Left colon (tissue), 2 donors: ENCODE measurements around the gene CCL14. TPM values are rescaled to one million over a fixed set of nuclear protein-coding genes. Genes with fewer than 3 reads are reported as not detected.
"Not testable (repeated sequence)": the region's sequence is repeated elsewhere in the genome, so short reads cannot be mapped to it uniquely, and the experiment has no call there.

Source experiments
- ATAC-seq: fragments of 200-7000 bp; cut with Tn5 transposase; one replicate; pipeline ENCODE4 v1.9.1; 2020; ENCODE audit warnings: mild to moderate bottlenecking, moderate library complexity
- DNase-seq, 2 donors: peaks; one replicate each; pipeline ENCODE4 v3.0.0-alpha.2; 2020
- intact Hi-C, 2 donors: fragments of 100-400 bp; cut with DNase I in 1 of 2; cut with micrococcal nuclease in 1 of 2; formaldehyde crosslinking; loops; one replicate each; pipeline versions ENCODE4 v1.11.2 to v1.14.0; 2022; cut with DNase I, micrococcal nuclease
- total RNA-seq, 2 donors: library from RNA; stranded (reverse); fragmentation: NEBNext Ultra II Directional; extraction: Animal tissue kit (Norgen Biotek cat#: 25700); gene quantifications; one replicate each; pipeline ENCODE4 v1.2.1, GENCODE V29; 2021
- donor health status: DM: no; HTN: no; CAD: no.
- donor health status: DM: yes; HTN: yes; CAD: no.

The CCL14 gene
- total RNA-seq, 2 donors from 2014 or later = 2.3 to 4.3 TPM

DNA sequence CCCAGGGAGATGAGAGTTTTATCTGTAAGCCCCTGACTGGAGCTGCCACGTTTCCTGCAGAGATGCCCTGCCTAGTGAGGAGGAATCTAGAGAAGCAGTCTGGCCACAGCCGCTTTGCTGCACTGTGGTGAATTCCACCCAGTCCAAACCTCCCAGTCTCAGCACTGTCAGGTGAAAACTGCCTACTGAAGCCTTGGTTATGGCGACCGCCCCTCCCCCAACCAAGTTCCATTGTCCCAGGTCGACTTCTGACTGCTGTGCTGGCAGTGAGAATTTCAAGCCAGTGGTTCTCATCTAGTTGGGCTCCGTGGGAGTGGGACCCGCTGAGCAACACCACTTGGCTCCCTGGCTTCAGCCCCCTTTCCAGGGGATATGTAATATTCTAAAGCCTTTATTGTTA lies 32.8 kb downstream of the CCL14 start:
- intact Hi-C loops = no loop called here
- no peak for DNase-seq
- no peak for ATAC-seq

DNA sequence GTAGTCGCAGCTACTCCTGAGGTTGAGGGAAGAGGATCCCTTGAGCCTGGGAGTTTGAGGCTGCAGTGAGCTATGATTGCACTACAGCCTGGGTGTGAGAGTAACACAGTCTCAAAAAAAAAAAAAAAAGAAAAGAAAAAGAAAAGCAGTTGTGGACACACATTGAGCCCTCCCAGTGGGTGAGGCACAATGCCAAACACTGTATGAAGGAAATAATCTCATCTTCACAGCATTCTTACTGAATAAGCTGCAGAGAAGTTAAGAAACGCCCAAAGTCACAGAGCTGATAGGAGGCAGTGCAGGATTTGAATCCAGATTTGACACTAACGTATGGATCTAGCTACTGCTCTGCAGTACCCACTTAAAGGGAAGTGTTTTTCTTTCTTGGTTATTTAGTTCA lies 37.1 kb downstream of the CCL14 start:
- ATAC-seq (no peak), DNase-seq (no peak)
- intact Hi-C loops = no loop called here

GRCh38 chr17:35948092-35948491 lies 38.4 kb downstream of the CCL14 start:
- DNase-seq (no peak), ATAC-seq (no peak)
- intact Hi-C loops = no loop called here

GRCh38 chr17:35947156-35947585 lies 39.4 kb downstream of the CCL14 start:
- intact Hi-C loops = no loop called here
- ATAC-seq = peak; percentile 77
- DNase-seq = peak; percentile 33 to 67

DNA sequence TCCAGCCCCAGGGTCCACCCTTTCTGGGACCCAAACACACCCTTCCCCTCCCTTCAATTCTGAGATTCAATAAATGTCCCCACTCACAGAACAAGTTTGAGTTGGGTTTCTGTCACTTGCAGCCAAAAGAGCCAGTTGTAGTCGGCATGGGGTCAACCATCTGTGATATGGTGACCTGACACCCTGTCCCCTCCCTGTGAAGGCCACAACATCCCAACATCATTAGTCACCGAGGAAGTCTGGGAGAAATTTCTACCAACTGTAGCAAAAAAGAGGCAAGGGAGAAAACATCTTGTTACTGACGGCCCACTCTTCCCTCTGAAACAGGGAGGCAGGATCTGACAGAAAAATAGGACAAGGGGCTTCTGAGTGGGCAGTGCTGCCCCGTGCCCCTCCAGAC lies 42.4 kb downstream of the CCL14 start:
- no peak for DNase-seq
- no peak for ATAC-seq
- intact Hi-C loops = no loop called here

DNA sequence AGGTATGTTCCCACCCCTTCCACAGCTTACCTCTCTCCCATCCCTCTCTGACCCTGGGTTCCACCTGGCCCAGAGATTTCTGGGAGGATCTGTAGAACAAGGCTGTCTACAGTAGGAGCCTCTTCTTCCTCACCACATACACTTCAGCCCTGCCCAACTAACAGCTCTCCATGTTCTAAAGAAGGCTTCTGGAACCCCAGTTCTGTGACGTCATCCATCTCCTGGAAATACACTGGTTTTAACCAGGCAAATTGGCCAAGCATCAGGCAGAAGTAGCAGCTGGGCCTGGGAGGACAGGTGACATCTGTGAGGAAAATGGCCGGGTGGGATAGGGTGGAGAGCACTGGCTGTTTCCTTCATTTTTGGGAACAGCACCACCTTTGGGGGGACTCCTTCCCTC lies 43.0 kb downstream of the CCL14 start, which contains the start of gene LYZL6:
Gene LYZL6, minus strand, starts transcription at position 177 of the 400 bp plus-strand sequence. CDS start 4,357 bp downstream, outside the sequence.
- no peak for ATAC-seq
- DNase-seq = no peak
- intact Hi-C loops = no loop called here

DNA sequence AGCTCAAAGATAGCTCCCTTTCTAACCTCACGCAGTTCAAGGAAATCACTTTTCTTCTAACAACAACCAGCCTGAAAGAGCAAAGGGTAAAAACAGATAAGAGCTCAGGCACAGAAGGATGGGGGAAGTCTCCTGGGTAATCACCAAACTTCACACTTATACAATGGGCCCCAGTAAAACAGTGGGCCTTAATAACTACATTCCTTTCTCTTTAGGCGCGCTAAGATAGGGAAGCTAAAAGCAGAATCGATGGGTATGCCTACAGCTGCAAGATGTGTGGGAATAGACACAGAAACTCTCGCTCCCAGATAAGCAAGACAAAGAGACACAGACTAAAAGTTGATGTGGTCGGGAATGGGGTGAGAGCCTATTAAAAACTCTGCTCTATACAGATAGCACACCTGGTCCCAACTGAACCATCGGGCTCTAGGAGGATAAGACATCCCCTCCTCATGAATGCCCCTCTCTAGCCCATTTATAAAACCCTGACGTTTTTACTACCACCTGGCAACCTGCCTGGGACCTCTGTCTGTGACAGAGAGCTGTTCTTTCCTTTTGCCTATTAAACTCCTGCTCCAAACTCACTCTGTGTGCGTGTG lies 43.8 kb downstream of the CCL14 start:
- DNase-seq = peak in 1 of 2 donors; percentile 57
- intact Hi-C loops = no loop called here
- ATAC-seq = peak; percentile 80

GRCh38 chr17:35938492-35938891 lies 48.0 kb downstream of the CCL14 start:
- ATAC-seq, DNase-seq, intact Hi-C loops: not testable (repeated sequence)

- DNase-seq = no peak
- intact Hi-C loops = no loop called here
Measured at GRCh38 chr17:35936063-35936462, 50.5 kb downstream of the CCL14 start.

DNA sequence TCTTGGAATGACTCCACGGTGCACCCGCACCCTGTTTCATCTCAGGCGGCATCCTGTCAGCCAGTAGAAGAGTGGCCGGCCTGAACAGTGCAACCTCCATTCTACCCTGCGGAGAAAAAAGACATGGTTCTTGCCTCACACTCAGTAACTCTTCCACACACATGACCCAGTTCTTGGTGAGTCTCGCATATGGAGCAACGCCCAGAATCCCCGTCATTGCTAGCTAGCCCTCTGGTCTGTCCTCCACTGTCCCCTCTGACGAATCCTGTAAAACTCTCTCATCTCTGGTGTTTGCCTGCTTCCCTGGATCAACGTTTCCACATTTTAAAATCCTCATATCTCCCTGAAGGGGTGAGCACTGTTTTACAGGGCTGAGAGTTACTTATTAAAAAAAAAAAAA lies 51.8 kb downstream of the CCL14 start:
- DNase-seq = no peak
- ATAC-seq = no peak
- intact Hi-C loops = no loop called here

More at GRCh38 chr17:35936063-35936462, 50.5 kb downstream of the CCL14 start:
- ATAC-seq = no peak

Other genes with a start within 250 kb of the CCL14 start
- under 1 TPM in 1 of 2 donors, not detected in 1; 0.08 TPM for gene GAS2L2, start 233.5 kb downstream of the CCL14 start, total RNA-seq
- gene C17orf50, start 225.8 kb downstream of the CCL14 start, total RNA-seq = not detected
- gene MMP28, start 191.1 kb downstream of the CCL14 start, total RNA-seq = 10 to 100 TPM; 62.7 to 83.0 TPM
- gene TAF15, start 177.2 kb downstream of the CCL14 start, total RNA-seq = 100 to 1,000 TPM; 112 to 143 TPM
- gene HEATR9, start 117.8 kb downstream of the CCL14 start, total RNA-seq = not detected
- gene CCL5, start 106.4 kb downstream of the CCL14 start, total RNA-seq = 1 to 10 TPM; 4.4 to 8.3 TPM
- gene RDM1, start 56.0 kb downstream of the CCL14 start, total RNA-seq = 1 to 10 TPM in 1 of 2 donors, under 1 TPM in 1; 0.36 to 2.1 TPM
- gene LYZL6, start 43.0 kb downstream of the CCL14 start, total RNA-seq = not detected
- gene CCL16, start 5.2 kb downstream of the CCL14 start, total RNA-seq = under 1 TPM in 1 of 2 donors, not detected in 1; 0.25 TPM
- gene CCL15, start 14.8 kb upstream of the CCL14 start, total RNA-seq = 10 to 100 TPM; 79.8 to 81.3 TPM
- gene CCL23, start 31.2 kb upstream of the CCL14 start, total RNA-seq = 1 to 10 TPM in 1 of 2 donors, not detected in 1; 3.7 TPM
- gene CCL18, start 77.5 kb upstream of the CCL14 start, total RNA-seq = 1 to 10 TPM in 1 of 2 donors, under 1 TPM in 1; 0.85 to 1.2 TPM
- gene CCL3, start 103.4 kb upstream of the CCL14 start, total RNA-seq = 1 to 10 TPM; 2.0 to 4.2 TPM
- 1 to 10 TPM; 2.2 to 4.5 TPM for gene CCL4, start 117.1 kb upstream of the CCL14 start, total RNA-seq
- gene TBC1D3B, start 189.9 kb upstream of the CCL14 start, total RNA-seq = 1 to 10 TPM; 7.4 to 8.9 TPM
- under 1 TPM in 1 of 2 donors, not detected in 1; 0.64 TPM for gene CCL3L1, start 210.0 kb upstream of the CCL14 start, total RNA-seq
- gene CCL4L2, start 224.3 kb upstream of the CCL14 start, total RNA-seq = 1 to 10 TPM in 1 of 2 donors, not detected in 1; 3.0 TPM